GM21447 (cell line): ENCODE measurements around the gene ZNF793.
A peak's percentile ranks its signal among the peaks of the same experiment; 100 is the strongest.

Source experiments
- ATAC-seq: cut with Tn5 transposase; IDR thresholded peaks from one replicate; pipeline ENCODE4 v1.9.1; 2021; ENCODE audit not compliant: unreplicated experiment

Gene ZNF793

DNA sequence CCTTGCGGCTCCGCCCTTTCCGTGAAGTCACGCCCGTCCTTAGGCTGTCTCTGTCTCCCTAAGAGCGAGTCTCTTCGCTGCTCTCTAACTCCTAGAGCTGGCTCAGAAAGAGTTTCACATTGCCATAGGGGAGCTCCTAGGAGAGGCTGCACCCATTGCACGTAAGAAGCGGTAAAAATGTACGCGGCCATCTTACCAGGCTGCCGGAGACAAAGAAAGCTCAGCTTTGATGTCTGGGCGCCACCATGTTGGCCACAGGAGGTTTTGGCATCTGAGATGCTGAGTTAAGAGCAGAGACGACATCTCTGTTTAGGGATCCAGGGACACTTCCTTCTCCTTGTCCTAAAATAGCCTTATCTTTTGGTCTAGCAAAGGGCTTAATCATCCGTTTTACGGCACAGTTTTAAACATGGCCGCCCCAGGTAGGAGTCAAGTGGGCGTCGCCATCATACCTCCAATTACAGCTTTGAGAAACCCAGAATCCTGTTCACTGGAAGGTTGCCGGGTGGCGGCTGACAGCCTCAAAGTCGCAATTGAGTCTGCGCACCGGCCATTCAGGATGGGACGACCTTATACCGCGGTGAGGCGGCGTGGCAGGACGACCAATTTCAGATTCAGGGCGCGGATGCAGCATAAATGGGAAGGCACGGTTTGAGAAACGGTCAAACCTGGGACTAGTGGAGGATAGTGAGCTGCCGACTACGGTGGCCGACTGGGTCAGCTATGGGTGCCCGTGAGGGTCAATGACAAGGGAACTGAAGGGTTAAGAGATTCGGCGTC lies at the start of gene ZNF793:
TSS of gene ZNF793 (plus strand) at position 553 of the 780 bp plus-strand sequence. CDS start 16,501 bp downstream, outside the sequence.
- ATAC-seq = no peak

DNA sequence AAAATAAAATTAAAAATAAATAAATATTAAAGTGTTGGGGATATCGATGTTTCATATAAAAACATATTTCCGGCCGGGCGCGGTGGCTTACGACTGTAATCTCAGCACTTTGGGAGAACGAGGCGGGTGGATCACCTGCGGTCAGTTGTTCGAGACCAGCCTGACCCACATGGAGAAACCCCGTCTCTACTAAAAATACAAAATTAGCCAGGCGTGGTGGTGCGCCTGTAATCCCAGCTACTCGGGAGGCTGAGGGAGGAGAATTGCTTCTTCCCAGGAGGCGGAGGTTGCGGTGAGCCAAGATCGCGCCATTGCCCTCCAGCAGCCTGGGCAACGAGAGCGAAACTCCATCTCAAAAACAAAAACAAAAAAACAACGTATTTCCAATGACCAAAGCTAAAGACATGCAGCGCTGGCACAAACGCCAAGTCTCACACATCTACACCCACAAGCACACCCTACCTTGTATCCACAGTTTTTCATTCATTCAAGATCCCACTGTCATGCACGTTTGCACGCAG lies 40.4 kb upstream of the ZNF793 start:
- ATAC-seq = no peak

DNA sequence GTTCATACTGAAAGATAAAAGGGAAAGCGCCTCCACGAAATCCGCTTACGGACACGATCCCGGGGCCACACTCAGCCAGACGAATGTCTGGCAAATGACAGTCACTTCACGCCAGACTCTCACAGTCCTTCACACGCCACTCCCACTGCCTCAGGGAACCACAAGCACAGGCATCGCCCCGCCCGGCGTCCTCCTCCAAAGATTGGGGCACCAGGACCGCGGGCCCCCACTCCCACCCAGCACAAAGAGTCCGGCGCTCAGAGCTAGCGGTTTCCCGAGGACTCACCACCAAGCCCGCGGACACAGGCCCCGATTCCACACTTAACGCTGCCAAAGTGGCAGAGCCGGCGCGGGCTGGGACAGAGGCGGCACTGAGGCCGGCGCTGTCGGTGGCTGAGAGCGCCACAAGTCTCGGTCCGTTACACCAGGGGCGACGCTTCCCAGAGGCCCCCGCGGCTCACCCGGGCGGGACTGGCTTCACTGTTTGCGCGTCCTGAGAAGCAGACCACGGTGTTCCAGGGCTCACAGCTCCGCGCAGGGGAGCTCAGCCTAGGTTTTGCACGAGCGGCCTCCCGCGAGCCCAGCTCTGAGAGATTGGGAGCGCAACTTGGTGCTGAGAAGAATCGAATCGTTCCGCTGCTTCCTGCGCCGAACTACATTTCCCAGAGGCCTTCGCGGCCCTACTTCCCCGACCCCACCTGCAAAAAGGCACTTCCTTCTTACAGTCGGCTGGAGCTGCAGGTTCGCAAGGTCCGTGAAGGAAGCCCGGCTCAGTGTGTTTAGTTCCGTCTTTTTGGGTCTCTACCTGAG lies 39.7 kb upstream of the ZNF793 start, which contains the start of gene ZNF569:
TSS of gene ZNF569 (minus strand) at position 647 of the 810 bp plus-strand sequence. CDS start 22,523 bp downstream, outside the sequence.
- peak; percentile 59 for ATAC-seq

DNA sequence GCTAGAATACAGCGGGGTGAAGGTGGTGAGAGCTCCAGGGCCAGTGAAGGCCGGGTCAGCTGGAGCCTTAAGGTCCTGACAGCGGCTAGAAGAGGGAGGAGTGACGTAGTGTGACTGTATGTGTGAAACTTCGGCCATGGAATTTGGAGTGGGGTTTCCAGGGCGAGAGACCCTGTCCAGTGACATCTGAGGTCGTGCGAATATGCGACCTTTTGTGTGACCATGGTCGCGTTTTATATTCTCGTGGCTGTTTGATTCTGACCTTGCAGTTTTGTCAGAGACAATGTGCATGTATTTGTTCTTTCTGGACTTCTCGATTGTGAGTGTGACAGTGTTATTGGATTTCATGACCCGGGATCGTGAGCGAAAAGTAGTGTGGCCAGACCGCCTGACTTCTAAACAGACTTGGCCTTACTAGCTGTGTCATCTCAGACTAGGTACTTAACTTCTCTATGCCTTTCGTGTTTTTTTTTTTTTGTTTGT lies 39.1 kb upstream of the ZNF793 start:
- ATAC-seq = no peak

DNA sequence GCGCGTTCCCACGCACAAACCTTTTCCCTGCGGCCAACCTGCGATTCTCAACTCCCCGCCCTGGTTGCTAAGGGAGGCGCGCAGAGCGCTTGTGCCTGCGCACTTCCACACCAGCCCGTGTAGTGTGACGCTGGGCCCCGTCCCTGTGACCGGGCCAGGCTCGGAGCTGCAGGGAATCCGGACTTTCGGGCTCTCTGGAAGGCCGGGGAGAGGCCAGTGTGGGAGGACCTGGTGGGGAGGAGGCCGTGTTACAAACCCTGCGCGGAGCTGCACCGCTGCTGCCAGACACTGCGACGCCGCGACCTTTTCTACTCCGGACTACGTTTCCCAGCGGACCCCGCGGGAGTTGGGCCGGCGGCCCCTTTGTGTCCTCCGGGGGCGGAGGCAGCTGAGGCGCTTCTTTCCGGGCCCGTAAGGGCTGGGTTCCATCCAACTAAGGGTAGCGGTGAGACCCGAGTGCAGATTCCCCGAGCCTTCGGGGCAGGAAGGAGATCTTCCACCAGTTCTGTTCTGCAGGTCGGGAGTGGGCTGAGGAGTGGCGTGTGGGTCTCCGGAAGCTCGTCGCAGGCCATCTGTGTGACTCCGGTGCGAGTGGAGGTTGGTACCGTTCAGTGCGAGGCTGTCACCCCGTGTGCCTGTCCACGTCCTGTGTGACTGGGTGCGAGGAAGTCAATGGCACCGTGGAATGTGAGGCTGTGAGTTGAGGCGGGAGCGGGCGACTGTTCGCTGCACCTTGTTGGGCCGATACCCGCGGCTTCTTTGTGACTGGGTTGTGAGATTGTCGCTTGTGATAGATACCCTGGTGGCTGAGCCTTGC lies 37.6 kb upstream of the ZNF793 start, which contains the start of gene ZNF570:
TSS of gene ZNF570 (plus strand) at position 396 of the 817 bp plus-strand sequence. CDS start 999 bp downstream, outside the sequence.
- peak; percentile 58 for ATAC-seq

DNA sequence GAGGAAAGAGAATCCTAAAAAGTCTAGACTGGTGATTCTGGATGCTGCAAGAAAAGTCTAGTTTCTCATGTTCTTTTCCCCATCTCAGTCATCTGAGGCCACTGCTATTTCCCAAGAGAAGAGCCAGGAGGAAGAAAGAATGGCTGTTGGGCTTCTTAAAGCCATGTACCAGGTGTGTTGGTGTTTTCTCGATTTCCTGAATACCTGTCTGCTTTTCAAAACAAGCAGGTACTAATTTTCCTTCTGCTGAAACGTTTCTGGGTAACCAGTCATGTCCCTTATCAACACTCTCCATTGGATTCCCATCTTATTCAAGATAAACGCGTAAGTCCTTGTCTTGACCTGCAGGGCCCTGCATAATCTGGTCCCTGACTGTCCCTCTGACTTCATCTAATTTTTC lies 36.5 kb upstream of the ZNF793 start:
- ATAC-seq = no peak

DNA sequence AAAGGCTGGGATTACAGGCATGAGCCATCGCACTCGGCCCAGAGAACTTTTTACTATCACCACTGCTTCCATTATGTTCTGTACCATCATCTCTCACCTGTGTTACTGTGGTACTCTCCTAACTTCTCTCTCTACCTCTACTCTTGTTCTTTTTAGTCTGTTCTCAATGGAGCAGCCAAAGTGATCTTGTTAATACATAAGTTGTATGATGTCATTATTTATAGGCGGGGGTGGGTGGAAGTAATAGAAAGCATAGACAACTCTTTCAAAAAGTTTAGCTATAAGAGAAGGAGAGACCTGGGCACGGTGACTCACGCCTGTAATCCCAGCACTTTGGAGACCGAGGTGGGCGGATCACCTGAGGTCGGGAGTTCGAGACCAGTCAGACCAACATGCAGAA lies 34.6 kb upstream of the ZNF793 start:
- ATAC-seq = no peak

DNA sequence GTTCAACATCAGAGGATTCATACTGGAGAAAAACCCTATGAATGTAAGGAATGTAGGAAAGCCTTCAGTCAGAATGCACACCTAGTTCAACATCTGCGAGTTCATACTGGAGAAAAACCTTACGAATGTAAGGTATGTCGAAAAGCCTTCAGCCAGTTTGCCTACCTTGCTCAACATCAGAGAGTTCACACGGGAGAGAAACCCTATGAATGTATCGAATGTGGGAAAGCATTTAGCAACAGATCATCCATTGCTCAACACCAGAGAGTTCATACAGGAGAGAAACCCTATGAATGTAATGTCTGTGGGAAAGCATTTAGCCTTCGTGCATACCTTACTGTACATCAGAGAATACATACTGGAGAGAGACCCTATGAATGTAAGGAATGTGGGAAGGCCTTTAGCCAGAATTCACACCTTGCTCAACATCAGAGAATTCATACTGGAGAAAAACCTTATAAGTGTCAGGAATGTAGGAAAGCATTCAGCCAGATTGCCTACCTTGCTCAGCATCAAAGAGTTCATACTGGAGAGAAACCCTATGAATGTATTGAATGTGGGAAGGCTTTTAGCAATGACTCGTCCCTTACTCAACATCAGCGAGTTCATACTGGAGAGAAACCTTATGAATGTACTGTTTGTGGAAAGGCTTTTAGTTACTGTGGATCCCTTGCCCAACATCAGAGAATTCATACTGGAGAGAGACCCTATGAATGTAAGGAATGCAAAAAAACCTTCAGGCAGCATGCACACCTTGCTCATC lies 22.2 kb upstream of the ZNF793 start:
- no peak for ATAC-seq

DNA sequence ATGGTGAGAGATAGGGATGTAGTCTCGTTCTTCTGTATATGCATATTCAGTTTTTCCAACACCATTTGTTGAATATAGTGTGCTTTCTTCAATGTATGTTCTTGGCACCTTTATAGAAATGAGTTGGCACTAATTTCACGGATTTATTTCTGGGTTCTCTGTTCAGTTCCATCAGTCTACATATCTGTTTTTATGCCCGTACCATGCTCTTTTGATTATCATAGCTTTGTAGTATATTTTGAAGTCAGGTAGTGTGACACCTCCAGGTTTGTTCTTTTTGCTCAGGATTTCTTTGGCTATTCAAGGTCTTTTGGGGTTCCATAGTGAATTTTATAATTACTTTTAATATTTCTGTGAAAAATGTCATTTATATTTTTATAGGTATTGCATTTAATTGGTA lies 14.5 kb upstream of the ZNF793 start:
- ATAC-seq = no peak

DNA sequence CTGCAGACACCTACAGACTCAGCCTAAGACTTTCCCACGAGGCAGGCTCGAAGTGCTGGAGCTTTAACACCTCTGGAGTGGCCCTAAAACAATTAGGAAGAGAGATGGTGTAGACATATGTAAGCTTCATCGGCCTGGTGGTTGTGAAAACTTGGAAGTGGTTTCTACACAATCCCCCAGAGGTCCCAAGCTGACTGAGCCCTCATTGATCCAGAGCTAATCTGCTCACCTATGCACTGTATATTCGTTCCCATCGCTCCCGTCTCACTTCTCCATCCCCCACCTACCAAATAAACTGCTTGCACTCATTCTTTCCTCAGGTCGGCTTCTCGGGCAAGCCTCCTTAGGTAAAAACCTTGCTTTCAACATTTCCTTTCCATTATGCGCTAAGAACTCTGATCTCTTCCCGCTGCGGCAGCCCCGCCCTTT lies 767 bp upstream of the ZNF793 start:
- no peak for ATAC-seq

DNA sequence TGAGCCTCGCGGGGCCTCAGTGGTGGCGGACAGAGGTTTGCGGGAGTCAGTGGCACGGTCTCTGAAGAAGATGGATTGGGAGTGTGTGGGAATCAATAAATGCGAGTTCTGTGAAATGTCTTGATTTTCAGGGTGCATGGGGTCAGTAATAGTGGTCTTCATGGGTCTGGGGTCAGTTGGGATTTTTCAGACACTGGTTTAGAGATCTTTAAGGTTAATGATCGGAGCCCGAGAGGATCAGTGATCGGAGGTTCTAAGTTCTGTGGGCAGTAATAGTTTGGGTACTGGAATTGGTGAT lies 377 bp downstream of the ZNF793 start:
- no peak for ATAC-seq

DNA sequence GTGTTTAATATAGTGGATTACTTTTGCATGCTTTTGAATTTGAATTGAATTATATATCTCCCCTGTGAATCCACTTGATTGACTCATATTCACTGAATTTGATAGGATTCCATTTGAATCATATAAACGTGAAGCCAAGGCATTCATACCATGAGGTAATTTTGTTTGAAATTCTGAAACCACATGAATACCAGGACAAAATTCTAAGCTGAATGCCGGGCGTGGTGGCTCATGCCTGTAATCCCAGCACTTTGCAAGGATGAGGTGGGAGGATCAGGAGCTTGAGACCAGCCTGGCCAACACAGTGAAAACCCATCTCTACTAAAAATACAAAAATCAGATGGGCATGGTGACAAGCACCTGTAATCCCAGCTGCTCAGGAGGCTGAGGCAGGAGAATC lies 4.4 kb downstream of the ZNF793 start:
- no peak for ATAC-seq

DNA sequence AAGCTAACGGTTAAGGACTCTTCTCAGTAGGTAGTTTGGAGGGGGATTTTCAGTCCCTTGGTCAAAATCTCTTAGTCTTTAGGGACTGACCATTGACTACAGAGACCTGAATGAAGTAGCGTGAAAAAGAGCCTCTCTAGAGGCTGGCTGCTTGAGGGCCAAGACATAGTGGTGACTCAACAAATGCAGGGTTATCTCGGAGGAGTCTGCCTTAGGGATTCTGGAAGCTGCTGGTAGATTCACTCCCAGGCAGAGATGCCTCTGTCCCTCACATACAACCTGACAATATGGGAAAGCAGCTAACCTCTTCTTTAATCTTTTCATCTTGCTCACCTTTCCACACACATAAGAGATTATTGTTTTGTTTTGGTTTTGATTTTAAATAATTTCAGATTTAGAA lies 5.1 kb downstream of the ZNF793 start:
- ATAC-seq = no peak

DNA sequence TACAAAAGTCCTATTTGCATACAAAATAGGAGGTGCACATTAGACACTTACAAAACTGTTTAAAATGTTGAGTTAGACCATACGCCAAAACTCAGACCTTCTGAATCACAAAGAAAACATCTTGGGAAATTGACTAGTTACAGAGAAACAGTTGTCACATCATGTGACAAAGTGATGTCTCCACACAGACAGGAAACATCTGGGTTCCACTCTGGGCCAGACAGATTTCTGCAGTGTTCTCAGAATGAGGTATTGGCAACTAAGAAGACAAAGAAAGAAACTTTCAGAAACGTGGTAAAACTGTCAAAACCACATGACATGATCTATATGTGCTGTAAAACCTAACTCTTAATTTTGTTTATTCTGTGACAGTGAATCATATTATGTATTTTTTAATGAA lies 6.7 kb downstream of the ZNF793 start:
- ATAC-seq = no peak

DNA sequence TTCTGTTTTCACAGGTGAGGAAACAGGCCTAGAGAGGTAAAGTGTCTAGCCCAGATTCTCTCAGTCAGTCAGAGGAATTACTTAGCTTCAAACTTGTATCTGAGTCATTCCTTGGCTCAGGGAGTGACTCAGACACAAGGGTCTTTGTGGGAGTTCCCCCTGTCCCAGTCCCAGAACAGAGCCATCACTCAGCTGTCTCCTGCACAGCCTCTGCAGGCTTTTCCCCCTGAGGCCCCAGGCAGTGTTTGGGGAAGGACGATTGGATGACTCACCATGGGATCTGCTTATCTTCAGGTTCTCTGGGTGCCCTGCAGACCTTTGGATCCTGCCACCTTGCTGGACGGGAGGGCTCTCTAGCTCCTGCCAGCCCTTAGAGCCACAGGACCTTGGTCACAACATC lies 13.2 kb downstream of the ZNF793 start:
- no peak for ATAC-seq

DNA sequence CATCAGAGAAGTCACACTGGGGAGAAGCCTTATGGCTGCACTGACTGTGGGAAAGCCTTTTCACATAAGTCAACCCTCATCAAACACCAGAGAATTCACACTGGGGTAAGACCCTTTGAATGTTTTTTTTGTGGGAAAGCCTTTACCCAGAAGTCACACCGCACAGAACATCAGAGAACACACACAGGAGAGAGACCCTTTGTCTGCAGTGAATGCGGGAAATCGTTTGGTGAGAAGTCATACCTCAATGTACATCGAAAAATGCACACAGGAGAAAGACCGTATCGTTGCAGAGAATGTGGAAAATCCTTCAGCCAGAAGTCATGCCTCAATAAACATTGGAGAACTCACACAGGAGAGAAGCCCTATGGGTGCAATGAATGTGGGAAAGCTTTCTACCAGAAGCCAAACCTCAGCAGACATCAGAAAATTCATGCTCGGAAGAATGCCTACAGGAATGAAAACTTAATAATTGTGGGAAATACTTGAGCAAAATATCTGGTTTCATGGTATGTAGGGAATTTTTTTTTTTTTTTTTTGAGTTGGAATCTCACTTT lies 30.7 kb downstream of the ZNF793 start:
- ATAC-seq = no peak

DNA sequence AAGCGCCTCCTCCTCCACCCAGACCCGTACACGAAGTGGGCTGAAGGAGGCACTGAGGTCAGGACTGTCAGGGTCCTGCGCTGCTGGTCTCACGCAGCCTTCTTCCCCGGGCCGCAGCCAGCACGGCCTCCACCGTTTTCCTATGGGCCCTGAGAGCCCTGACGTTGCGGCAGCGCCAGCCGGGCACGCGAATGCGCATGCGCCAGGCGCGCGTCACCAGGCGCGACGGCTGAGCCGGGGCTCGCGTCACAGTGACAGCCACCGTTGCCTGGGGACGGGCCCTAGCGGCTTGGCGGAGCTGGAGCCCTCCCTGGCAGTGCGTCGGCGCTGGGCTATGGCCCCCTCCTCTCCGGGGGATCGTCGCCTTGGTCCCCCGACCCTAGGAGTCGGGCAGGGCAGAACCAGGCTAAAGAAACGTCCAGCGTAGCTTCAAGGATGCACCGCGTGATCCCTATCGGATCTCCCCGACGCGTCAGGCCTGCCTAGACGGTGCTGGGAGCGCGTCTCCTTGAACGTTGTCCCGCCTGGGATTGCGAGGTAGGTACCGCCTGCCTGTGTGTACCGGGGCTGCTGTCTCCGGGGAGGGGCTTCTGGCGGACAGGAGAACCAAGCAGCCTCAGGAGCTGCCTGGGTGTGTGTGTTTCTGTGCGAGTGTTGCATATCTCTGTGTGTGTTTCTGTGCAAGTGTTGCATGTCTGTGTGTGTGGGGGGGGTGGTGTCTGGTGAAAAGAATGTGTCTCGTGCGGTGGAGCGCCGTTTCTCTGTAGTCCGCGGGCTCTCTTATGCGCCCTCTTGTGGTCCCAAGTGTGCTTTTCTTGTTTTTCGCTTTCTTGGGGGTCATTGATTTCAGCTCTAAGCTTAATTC lies 44.6 kb downstream of the ZNF793 start:
- no peak for ATAC-seq

DNA sequence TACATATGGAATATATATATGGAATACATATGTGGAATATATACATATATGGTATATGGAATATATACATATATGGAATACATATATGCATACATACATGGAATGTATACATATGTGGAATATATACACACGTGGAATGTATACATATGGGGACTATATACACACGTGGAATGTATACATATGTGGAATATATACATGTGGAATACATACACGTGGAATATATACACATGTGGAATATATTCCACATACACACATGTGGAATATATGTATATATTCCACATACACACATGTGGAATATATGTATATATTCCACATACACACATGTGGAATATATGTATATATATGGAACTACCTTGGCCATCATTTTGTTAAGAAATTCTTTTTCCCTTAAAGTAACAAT lies 56.8 kb downstream of the ZNF793 start:
- ATAC-seq = no peak
